SU-DHL-6 (cell line): ENCODE measurements around the gene GALNT12.

Source experiments
- CTCF ChIP-seq: fragments of 200-600 bp; sonication (generic); IDR thresholded peaks from one replicate; pipeline ENCODE4 v1.5.1; 2017; ENCODE audit warnings: antibody characterized with exemption, mild to moderate bottlenecking, low read length, moderate library complexity; ENCODE audit not compliant: insufficient read depth, poor library complexity, severe bottlenecking
- EZH2phosphoT487 ChIP-seq: fragments of 200-600 bp; sonication (generic), shearing (Covaris generic); conservative IDR thresholded peaks from 2 replicates; pipeline ENCODE4 v1.6.1; 2018; ENCODE audit warnings: mild to moderate bottlenecking, antibody characterized with exemption, low read length, moderate library complexity, mixed read lengths

- TF ChIP-seq CTCF (no peak), EZH2phosphoT487 (no peak)
Measured at GRCh38 chr9:98879094-98879962, 71.9 kb downstream of the GALNT12 start.
